ENCODE measurements around the gene TMEM59L.
"Not testable (repeated sequence)": the region's sequence is repeated elsewhere in the genome, so short reads cannot be mapped to it uniquely, and the experiment has no call there.

The TMEM59L gene

DNA sequence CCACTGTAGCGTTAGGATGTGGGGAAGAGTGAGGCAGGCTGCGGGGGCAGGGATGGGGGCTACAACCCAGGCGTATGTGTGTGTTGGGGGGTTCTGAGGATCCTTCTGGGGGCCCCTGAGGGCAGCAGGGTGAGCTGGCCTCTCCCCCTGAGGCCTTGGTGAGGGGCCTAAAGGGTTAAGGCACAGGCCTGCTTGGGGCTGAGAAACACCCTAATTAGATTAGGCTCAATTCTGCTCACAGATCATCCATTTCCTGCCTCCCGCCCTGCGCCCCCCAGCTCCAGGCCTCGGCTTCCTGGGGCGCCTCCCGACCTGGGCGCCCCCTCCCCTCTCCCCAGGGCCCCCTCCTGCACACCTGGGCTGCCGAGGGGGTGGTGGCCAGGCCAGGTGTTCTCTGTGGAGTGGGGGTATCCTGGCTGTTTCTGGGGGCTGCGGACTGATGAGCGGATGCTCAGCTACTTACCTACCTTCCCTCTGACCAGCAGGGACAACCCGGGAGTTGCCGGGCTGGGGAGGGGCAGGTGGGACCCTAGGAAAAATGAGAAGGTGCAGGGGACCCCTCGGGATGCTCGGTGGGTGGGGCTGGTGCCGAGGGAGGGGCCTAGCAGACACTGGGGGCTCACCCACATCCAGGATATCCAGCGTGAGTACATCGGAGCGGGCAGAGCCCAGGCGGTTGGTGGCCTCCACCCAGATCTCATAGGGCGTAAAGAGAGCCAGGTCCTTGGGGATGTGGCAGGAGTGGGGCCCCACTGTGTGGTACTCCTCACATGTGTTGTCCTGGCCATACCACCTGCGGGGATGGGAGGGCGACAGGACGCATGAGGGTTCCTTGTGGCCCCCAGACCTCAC, 14.6 kb upstream of the TMEM59L start:
- no peak overlapping the region for H3K4me3 ChIP-seq (ENCODE audit: low read length)
- H3K27me3 ChIP-seq (ENCODE audit: control insufficient read depth, insufficient read depth, low read length): peaks cover 21% of the 10 kb centered on the region
- no peak overlapping the region for H3K9ac ChIP-seq (ENCODE audit: low read length)
- peaks cover 7% of the 10 kb centered on the region for H3K4me1 ChIP-seq (ENCODE audit: control insufficient read depth, insufficient read depth, low read length)
- H3K36me3 ChIP-seq (ENCODE audit: control insufficient read depth, insufficient read depth, low read length): no peaks in the 10 kb centered on the region
- H3K27ac ChIP-seq (ENCODE audit: low read depth, low read length): no peak overlapping the region

DNA sequence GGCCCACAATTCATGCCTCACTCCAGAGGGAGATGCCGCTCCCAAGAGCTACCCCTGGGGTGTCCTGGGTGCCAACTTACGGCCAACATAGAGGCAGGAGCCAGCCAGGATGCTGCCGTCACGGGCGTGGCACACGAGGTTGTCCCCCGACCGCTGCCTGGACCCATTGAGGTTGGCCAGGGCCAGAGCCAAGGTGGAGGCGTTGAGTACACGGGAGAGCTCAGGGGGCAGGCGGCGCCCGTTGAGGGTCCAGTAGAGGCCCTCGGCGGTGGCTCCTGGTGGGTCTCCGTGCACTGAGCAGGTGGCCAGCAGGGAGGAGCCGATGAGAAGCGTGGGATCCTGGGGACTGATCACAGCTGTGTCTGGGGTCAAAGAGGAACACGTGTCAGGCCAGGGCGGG, 13.2 kb upstream of the TMEM59L start:
- no peak overlapping the region for H3K4me3 ChIP-seq (ENCODE audit: low read length)
- H3K9ac ChIP-seq (ENCODE audit: low read length): no peak overlapping the region
- H3K27me3 ChIP-seq (ENCODE audit: control insufficient read depth, insufficient read depth, low read length): peaks cover 31% of the 10 kb centered on the region
- H3K4me1 ChIP-seq (ENCODE audit: control insufficient read depth, insufficient read depth, low read length): peaks cover 5% of the 10 kb centered on the region
- H3K27ac ChIP-seq (ENCODE audit: low read depth, low read length): no peak overlapping the region
- H3K36me3 ChIP-seq (ENCODE audit: control insufficient read depth, insufficient read depth, low read length): no peaks in the 10 kb centered on the region

GRCh38 chr19:18600692-18601397, 11.8 kb upstream of the TMEM59L start:
- H3K4me3 ChIP-seq (ENCODE audit: low read length); H3K9ac ChIP-seq (ENCODE audit: low read length); H3K27ac ChIP-seq (ENCODE audit: low read depth, low read length); H3K36me3 ChIP-seq (ENCODE audit: control insufficient read depth, insufficient read depth, low read length); H3K4me1 ChIP-seq (ENCODE audit: control insufficient read depth, insufficient read depth, low read length): not testable (repeated sequence)
- H3K27me3 ChIP-seq (ENCODE audit: control insufficient read depth, insufficient read depth, low read length): peaks cover 44% of the 10 kb centered on the region

DNA sequence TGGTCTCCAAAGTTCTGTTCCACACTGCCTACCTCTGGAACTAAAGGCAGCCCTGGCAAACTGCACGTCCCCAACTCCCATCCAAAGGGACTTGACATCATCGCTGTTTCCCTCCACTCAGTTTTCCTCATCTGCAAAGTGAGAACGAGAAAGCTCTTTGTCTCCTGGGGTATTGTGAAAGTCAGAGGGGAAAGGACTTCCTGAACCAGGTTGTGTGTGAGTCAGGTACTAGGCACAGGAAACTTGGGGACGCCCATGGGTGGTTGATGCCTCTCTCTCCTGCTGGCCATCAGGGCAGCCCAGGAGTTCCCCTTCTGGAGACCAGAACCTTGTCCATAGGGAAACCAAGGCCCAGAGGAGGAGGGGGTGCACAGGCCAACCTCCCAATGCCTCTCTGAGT, 10.8 kb upstream of the TMEM59L start:
- no peak overlapping the region for H3K9ac ChIP-seq (ENCODE audit: low read length)
- no peak overlapping the region for H3K27ac ChIP-seq (ENCODE audit: low read depth, low read length)
- H3K4me3 ChIP-seq (ENCODE audit: low read length): no peak overlapping the region
- H3K36me3 ChIP-seq (ENCODE audit: control insufficient read depth, insufficient read depth, low read length): no peaks in the 10 kb centered on the region
- peaks cover 47% of the 10 kb centered on the region for H3K27me3 ChIP-seq (ENCODE audit: control insufficient read depth, insufficient read depth, low read length)
- no peaks in the 10 kb centered on the region for H3K4me1 ChIP-seq (ENCODE audit: control insufficient read depth, insufficient read depth, low read length)

GRCh38 chr19:18603255-18603957, 9.3 kb upstream of the TMEM59L start:
- Histone ChIP-seq H3K9ac (ENCODE audit: low read length) (no peak overlapping the region), H3K4me3 (ENCODE audit: low read length) (no peak overlapping the region), H3K27me3 (ENCODE audit: control insufficient read depth, insufficient read depth, low read length) (peaks cover 59% of the 10 kb centered on the region), H3K4me1 (ENCODE audit: control insufficient read depth, insufficient read depth, low read length) (no peaks in the 10 kb centered on the region), H3K36me3 (ENCODE audit: control insufficient read depth, insufficient read depth, low read length) (no peaks in the 10 kb centered on the region), H3K27ac (ENCODE audit: low read depth, low read length) (no peak overlapping the region)

- H3K36me3 ChIP-seq (ENCODE audit: control insufficient read depth, insufficient read depth, low read length): no peaks in the 10 kb centered on the region
- no peak overlapping the region for H3K27ac ChIP-seq (ENCODE audit: low read depth, low read length)
- peaks cover 60% of the 10 kb centered on the region for H3K27me3 ChIP-seq (ENCODE audit: control insufficient read depth, insufficient read depth, low read length)
- H3K9ac ChIP-seq (ENCODE audit: low read length): no peak overlapping the region
- H3K4me1 ChIP-seq (ENCODE audit: control insufficient read depth, insufficient read depth, low read length): no peaks in the 10 kb centered on the region
- H3K4me3 ChIP-seq (ENCODE audit: low read length): no peak overlapping the region
Observed at GRCh38 chr19:18603958-18604819, 8.5 kb upstream of the TMEM59L start.

DNA sequence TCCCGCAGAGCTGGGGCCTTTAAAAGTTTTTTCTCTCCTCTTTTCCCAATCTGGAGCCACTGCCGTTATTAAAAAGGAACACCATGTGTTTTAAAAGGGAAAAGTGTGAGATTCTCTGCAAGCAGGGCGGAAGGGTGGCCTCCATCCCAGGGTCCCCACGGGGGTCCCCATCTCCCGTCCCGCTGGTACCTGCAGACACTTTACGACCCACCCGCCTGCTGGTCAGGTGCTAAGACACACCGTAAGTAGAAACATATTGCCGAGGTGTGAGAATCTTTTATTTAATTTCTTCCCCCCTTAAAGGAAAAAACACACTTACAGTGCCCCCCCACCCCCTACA, 7.9 kb upstream of the TMEM59L start:
- H3K27me3 ChIP-seq (ENCODE audit: control insufficient read depth, insufficient read depth, low read length): peaks cover 60% of the 10 kb centered on the region
- H3K4me3 ChIP-seq (ENCODE audit: low read length): no peak overlapping the region
- no peak overlapping the region for H3K9ac ChIP-seq (ENCODE audit: low read length)

GRCh38 chr19:18605196-18605545, 7.5 kb upstream of the TMEM59L start:
- H3K4me1 ChIP-seq (ENCODE audit: control insufficient read depth, insufficient read depth, low read length): no peaks in the 10 kb centered on the region
- H3K9ac ChIP-seq (ENCODE audit: low read length): no peak overlapping the region
- H3K4me3 ChIP-seq (ENCODE audit: low read length): no peak overlapping the region
- H3K36me3 ChIP-seq (ENCODE audit: control insufficient read depth, insufficient read depth, low read length): no peaks in the 10 kb centered on the region
- no peak overlapping the region for H3K27ac ChIP-seq (ENCODE audit: low read depth, low read length)
- H3K27me3 ChIP-seq (ENCODE audit: control insufficient read depth, insufficient read depth, low read length): peaks cover 60% of the 10 kb centered on the region

More for the DNA sequence above, 7.9 kb upstream of the TMEM59L start:
- Histone ChIP-seq H3K4me1 (ENCODE audit: control insufficient read depth, insufficient read depth, low read length) (no peaks in the 10 kb centered on the region), H3K27ac (ENCODE audit: low read depth, low read length) (no peak overlapping the region), H3K36me3 (ENCODE audit: control insufficient read depth, insufficient read depth, low read length) (no peaks in the 10 kb centered on the region)

GRCh38 chr19:18605546-18606280, 7.0 kb upstream of the TMEM59L start:
- H3K9ac ChIP-seq (ENCODE audit: low read length): no peak overlapping the region
- H3K4me1 ChIP-seq (ENCODE audit: control insufficient read depth, insufficient read depth, low read length): no peaks in the 10 kb centered on the region
- no peak overlapping the region for H3K27ac ChIP-seq (ENCODE audit: low read depth, low read length)
- peaks cover 64% of the 10 kb centered on the region for H3K27me3 ChIP-seq (ENCODE audit: control insufficient read depth, insufficient read depth, low read length)
- H3K4me3 ChIP-seq (ENCODE audit: low read length): no peak overlapping the region
- H3K36me3 ChIP-seq (ENCODE audit: control insufficient read depth, insufficient read depth, low read length): no peaks in the 10 kb centered on the region

- H3K4me3 ChIP-seq (ENCODE audit: low read length): no peak within 1 kb of the TSS
- no peak within 1 kb of the TSS for H3K27ac ChIP-seq (ENCODE audit: low read depth, low read length)
- no peaks in the 10 kb centered on the region for H3K36me3 ChIP-seq (ENCODE audit: control insufficient read depth, insufficient read depth, low read length)
- H3K27me3 ChIP-seq (ENCODE audit: control insufficient read depth, insufficient read depth, low read length): peaks cover 70% of the 10 kb centered on the region
- no peak within 1 kb of the TSS for H3K9ac ChIP-seq (ENCODE audit: low read length)
- H3K4me1 ChIP-seq (ENCODE audit: control insufficient read depth, insufficient read depth, low read length): no peaks in the 10 kb centered on the region
Observed at GRCh38 chr19:18606281-18607225, 6.1 kb upstream of the TMEM59L start, which contains the start of gene CRLF1. Gene CRLF1, minus strand, starts transcription at chr19:18606799. Its CDS starts 143 bp downstream, at chr19:18606656.
